Ovary (tissue), 9 donors: ENCODE data around the gene LDLRAD2. TPM values are rescaled to one million over a fixed set of nuclear protein-coding genes. Genes with fewer than 3 reads are reported as not detected.

Experiments used
- DNase-seq, 5 donors: peaks; one replicate each; pipeline ENCODE4 v3.0.0-alpha.2; 2019 to 2020
- H3K27ac ChIP-seq, 2 donors: fragments of 200-600 bp; one replicate each; pipeline versions ENCODE4 v1.5.1 to v1.8.0; 2019 to 2022
- H3K27me3 ChIP-seq: fragments of 200-600 bp; one replicate; pipeline ENCODE4 v1.8.0; 2022
- H3K36me3 ChIP-seq: fragments of 200-600 bp; sonication (generic); one replicate; pipeline ENCODE4 v1.5.1; 2019
- H3K4me1 ChIP-seq: one replicate; pipeline ENCODE4 v1.8.1; 2013; ENCODE audit warnings: mild to moderate bottlenecking, moderate library complexity; ENCODE audit not compliant: insufficient read depth
- H3K4me3 ChIP-seq: fragments of 200-600 bp; sonication (generic); one replicate; pipeline ENCODE4 v1.5.1; 2017
- H3K9me3 ChIP-seq, 2 donors: fragments of 200-600 bp in 1 of 2; sonication (generic) in 1 of 2; one replicate each; pipeline versions ENCODE4 v1.5.1 to v1.8.1; 2013 to 2019; ENCODE audit warnings: mild to moderate bottlenecking in 1 of 2, moderate library complexity in 1 of 2
- EP300 ChIP-seq: sonication (generic); formaldehyde crosslinking; IDR thresholded peaks from one replicate; pipeline ENCODE4 v1.6.1; 2017; ENCODE audit warnings: antibody characterized with exemption
- POLR2A ChIP-seq: fragments of 450-650 bp; IDR thresholded peaks from one replicate; pipeline ENCODE4 v1.6.1; 2017; ENCODE audit warnings: antibody characterized with exemption, mild to moderate bottlenecking, moderate library complexity
- WGBS, 3 donors: extraction: QIAGEN DNeasy Blood & Tissue Kit in 1 of 3; methylation state at CpG; one replicate each; pipeline versions ENCODE4 v1.1.5 to v1.1.7; 2013 to 2017; 5-methylcytosine and 5-hydroxymethylcytosine counted together
- intact Hi-C, 4 donors: fragments of 100-400 bp; cut with DNase I; formaldehyde crosslinking; loops; one replicate each; pipeline versions ENCODE4 v1.11.0 to v1.15.1; 2022 to 2023
- polyA plus RNA-seq, 2 donors: library from polyadenylated mRNA; stranded (reverse); fragments of 200-250 nt in 1 of 2; fragments of 350-450 nt in 1 of 2; fragmentation: Illumina TruSeq in 1 of 2; extraction: RNeasy Lipid Tissue Mini Kit (QIAGEN cat#74804) in 1 of 2; gene quantifications; one replicate each; pipeline ENCODE4 v1.2.3, GENCODE V29; 2013 to 2014
- total RNA-seq, 7 donors: library from RNA; depleted of rRNA in 2 of 7; stranded (reverse); fragments of >200 nt in 2 of 7; fragmentation: NEBNext Ultra II Directional in 3 of 7; extraction: Animal tissue kit (Norgen Biotek cat#: 25700) in 3 of 7; gene quantifications; one replicate each; pipeline versions ENCODE4 v1.1.0 to v1.2.4, GENCODE V29; 2016 to 2023
- TF ChIP-seq, protein P1 (sequence below), 3 donors: fragments of 450-650 bp in 2 of 3; fragments of 200-600 bp in 1 of 3; IDR thresholded peaks; one replicate each; pipeline versions ENCODE4 v1.5.1 to v1.8.0; 2016 to 2022; ENCODE audit warnings: antibody characterized with exemption in 3 of 3, mild to moderate bottlenecking in 1 of 3
- donor health status: DM: no; HTN: no; CAD: no; lungs with moderate emphysema.
- donor health status: DM: no; HTN: no; CAD: no.
- donor health status: Bipolar disorder and iron deficiency.
- donor health status: DM: yes; HTN: yes; CAD: no.
- donor health status: DM: no; HTN: no; CAD: no.
- donor health status: DM: yes; HTN: yes; CAD: no.

LDLRAD2 gene
- total and polyA plus RNA-seq, 9 donors, result 0.07 to 0.88 (median 0.23) TPM; not detected in 2

- intact Hi-C loops, result no loop called here
- Histone ChIP-seq H3K4me3 (peak overlapping the region; percentile 6), H3K27ac (no peak overlapping the region), H3K27me3 (no peaks in the 10 kb centered on the region), H3K36me3 (no peaks in the 10 kb centered on the region), H3K4me1 (no peaks in the 10 kb centered on the region), H3K9me3 (no peaks in the 10 kb centered on the region)
- TF ChIP-seq EP300, result no peak
- no peak for TF ChIP-seq POLR2A
- TF ChIP-seq, protein P1, sequence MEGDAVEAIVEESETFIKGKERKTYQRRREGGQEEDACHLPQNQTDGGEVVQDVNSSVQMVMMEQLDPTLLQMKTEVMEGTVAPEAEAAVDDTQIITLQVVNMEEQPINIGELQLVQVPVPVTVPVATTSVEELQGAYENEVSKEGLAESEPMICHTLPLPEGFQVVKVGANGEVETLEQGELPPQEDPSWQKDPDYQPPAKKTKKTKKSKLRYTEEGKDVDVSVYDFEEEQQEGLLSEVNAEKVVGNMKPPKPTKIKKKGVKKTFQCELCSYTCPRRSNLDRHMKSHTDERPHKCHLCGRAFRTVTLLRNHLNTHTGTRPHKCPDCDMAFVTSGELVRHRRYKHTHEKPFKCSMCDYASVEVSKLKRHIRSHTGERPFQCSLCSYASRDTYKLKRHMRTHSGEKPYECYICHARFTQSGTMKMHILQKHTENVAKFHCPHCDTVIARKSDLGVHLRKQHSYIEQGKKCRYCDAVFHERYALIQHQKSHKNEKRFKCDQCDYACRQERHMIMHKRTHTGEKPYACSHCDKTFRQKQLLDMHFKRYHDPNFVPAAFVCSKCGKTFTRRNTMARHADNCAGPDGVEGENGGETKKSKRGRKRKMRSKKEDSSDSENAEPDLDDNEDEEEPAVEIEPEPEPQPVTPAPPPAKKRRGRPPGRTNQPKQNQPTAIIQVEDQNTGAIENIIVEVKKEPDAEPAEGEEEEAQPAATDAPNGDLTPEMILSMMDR (IDR thresholded peaks at IDR 0.05), result peak in 1 of 3 donors; percentile 48
- peak in 1 of 5 donors; percentile 45 for DNase-seq
- WGBS, 3 donors, result 9 to 13% (median 9%) methylated on average over 52 to 65 of the region's 65 CpGs
Observed at GRCh38 chr1:21814241-21814918, 2.3 kb downstream of the LDLRAD2 start.

GRCh38 chr1:21814981-21815582 is 3.0 kb downstream of the LDLRAD2 start:
- H3K36me3 ChIP-seq, result no peaks in the 10 kb centered on the region
- H3K27me3 ChIP-seq, result no peaks in the 10 kb centered on the region
- H3K27ac ChIP-seq, result no peak overlapping the region
- intact Hi-C loops, result no loop called here
- H3K4me3 ChIP-seq, result no peak overlapping the region
- H3K4me1 ChIP-seq, result no peaks in the 10 kb centered on the region
- 94 to 95% (median 94%) methylated on average over 15 of the region's 15 CpGs for WGBS, 3 donors
- no peaks in the 10 kb centered on the region for H3K9me3 ChIP-seq
- TF ChIP-seq, protein P1 (IDR thresholded peaks at IDR 0.05), result no peak
- TF ChIP-seq EP300 (no peak), POLR2A (no peak)
- DNase-seq, result no peak

DNA sequence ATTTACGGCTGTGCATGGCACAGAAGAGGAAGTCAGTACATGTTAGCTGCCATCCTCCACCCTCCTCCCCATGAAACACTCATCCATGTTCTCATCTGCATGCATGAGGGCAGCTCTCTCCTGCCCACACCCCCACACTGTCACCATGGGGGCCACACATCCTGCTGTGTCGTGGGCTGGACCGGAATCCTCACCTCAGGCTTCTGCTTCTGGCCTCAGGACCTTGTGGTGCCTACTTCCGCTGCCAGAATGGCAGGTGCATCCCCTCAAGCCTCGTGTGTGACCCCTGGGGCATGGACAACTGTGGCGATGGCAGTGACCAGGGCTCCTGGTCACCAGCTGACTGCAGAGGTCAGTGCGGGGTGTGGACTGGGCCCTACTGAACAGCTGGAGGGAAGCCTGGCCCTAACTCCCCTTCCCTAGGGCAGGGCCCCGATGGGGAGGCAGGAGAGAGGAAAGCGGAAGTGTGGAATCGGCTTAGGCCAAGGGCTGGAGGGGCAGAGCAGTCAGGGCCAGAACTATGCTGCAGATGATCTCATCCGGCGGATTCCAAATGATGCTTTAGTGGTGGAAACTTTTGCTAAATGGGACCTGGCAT is 3.8 kb downstream of the LDLRAD2 start:
- WGBS, 3 donors, result 79 to 84% (median 81%) methylated on average over 12 of the region's 12 CpGs
- intact Hi-C loops, result no loop called here
- no peak overlapping the region for H3K4me3 ChIP-seq
- TF ChIP-seq POLR2A (no peak), EP300 (no peak)
- TF ChIP-seq, protein P1 (IDR thresholded peaks at IDR 0.05), result no peak
- H3K27me3 ChIP-seq, result no peaks in the 10 kb centered on the region
- H3K36me3 ChIP-seq, result no peaks in the 10 kb centered on the region
- H3K4me1 ChIP-seq, result no peaks in the 10 kb centered on the region
- H3K27ac ChIP-seq, result no peak overlapping the region
- H3K9me3 ChIP-seq, result no peaks in the 10 kb centered on the region
- no peak for DNase-seq

DNA sequence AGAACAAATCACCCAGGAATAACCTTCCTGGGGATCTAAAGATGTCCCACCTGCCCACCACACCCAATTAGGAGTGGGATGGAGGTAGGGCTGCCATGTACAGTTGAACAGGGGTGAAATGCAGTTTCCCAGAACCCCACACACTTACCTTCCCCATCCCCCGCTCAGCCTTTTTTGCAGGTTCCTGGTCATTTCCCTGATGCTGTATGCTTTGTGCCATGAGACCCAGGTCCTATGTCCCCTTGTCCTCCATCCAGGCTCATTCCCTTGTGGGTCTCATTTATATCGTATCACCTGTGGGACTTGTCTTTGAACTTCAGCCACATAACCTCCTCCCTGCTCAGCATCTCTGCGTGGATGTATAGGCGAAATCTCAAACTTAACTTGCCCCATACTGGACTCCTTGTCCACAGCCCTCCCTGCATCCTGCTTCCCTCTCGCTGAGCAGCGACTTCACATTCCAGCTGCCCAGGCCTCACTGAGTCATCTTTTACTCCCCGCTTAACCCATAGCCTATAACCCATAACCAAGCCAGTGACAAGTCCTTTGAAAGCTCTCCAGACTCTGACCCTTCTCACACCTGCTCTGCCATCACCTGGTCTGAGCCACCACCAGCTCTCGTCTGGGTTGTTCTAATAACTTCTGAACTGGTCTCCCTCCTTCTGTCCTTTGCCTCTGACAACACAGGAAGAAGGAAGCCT is 4.7 kb downstream of the LDLRAD2 start:
- intact Hi-C loops, result no loop called here
- Histone ChIP-seq H3K9me3 (no peaks in the 10 kb centered on the region), H3K4me1 (no peaks in the 10 kb centered on the region), H3K4me3 (no peak overlapping the region), H3K27me3 (no peaks in the 10 kb centered on the region), H3K27ac (no peak overlapping the region), H3K36me3 (no peaks in the 10 kb centered on the region)
- 65 to 69% (median 67%) methylated on average over 8 of the region's 8 CpGs for WGBS, 3 donors
- TF ChIP-seq POLR2A, result no peak
- TF ChIP-seq, protein P1 (IDR thresholded peaks at IDR 0.05), result no peak
- TF ChIP-seq EP300, result no peak
- DNase-seq, result no peak
